NCI-H69 (cell line): Measurements from ENCODE around the gene RBMY1E.
"Not testable (repeated sequence)": the region's sequence is repeated elsewhere in the genome, so short reads cannot be mapped to it uniquely, and the experiment has no call there.

Source experiments
- DNase-seq: peaks from one replicate; lab custom pipeline; 2025; lab: John Stamatoyannopoulos, UW

Gene RBMY1E

GRCh38 chrY:21917932-21918331 lies at the start of gene RBMY1E:
TSS of gene RBMY1E (minus strand) at chrY:21918032. CDS start at chrY:21916054, 1,978 bp downstream.
- DNase-seq: not testable (repeated sequence)

- not testable (repeated sequence) for DNase-seq
These were observed 23.4 kb downstream of the RBMY1E start, which contains the start of gene RBMY1D for GRCh38 chrY:21894426-21894825. TSS of gene RBMY1D (minus strand) at chrY:21894526. CDS start at chrY:21892513, 2,013 bp downstream.

GRCh38 chrY:21869407-21870076 lies 48.3 kb downstream of the RBMY1E start:
- DNase-seq: not testable (repeated sequence)
